GM21619 (cell line): ENCODE data around the gene RAB39A.

ENCODE experiments used
- ATAC-seq: cut with Tn5 transposase; IDR thresholded peaks from one replicate; pipeline ENCODE4 v1.9.1; 2021; ENCODE audit not compliant: unreplicated experiment

RAB39A gene

DNA sequence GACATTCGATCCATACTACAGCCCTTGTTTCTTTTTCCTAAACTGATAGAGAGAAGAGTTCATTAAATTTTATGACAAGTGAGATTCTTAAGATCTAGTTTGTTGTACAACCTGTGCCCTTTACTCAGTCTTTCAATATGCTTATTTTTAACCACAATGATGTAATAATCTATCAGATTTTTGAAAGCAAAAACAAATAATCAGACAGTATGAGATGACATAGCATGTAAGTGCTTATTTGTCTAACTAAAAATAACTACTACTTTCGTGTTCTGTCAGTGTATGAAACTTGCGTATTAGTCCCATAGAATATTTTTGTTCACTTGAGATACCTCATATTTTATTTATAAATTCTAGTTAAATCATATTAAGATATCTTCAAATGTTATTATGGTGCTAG is 33.2 kb downstream of the RAB39A start:
- no peak for ATAC-seq

DNA sequence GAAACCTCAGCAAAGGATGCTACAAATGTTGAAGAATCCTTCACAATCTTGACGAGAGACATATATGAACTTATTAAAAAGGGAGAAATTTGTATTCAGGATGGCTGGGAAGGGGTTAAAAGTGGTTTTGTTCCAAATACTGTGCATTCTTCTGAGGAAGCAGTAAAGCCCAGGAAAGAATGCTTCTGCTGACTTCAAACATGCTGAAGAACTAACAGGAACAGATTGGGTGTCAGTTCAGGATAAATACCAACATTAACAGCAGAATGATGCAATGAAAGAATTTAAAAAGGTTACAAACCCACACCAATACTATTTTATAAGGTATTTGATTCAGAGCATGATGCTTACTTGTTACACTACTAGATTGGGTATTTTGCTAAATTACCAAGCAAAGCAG is 33.9 kb downstream of the RAB39A start:
- no peak for ATAC-seq

- ATAC-seq: no peak
Observed at GRCh38 chr11:107963091-107963490, 34.8 kb downstream of the RAB39A start.

DNA sequence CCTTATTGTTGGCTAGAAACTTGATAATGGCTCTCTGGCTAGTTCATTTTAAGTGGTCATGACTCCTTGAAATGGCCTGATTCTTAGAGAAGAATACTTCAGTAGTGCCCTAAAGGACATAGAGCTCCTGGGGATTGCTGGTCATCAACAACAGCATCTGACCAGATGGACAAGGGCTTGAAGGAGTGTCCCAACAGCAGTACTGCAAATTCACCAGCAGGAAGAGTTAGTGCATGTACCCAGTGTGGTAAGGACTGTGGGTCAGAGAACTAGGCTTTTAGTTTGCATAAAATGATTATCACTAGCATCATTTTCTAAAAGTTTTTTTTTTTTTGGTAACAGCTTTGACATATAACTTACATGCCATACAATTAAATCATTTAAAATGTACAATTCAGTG is 41.0 kb downstream of the RAB39A start:
- no peak for ATAC-seq

GRCh38 chr11:107970049-107970448 is 41.8 kb downstream of the RAB39A start:
- no peak for ATAC-seq

DNA sequence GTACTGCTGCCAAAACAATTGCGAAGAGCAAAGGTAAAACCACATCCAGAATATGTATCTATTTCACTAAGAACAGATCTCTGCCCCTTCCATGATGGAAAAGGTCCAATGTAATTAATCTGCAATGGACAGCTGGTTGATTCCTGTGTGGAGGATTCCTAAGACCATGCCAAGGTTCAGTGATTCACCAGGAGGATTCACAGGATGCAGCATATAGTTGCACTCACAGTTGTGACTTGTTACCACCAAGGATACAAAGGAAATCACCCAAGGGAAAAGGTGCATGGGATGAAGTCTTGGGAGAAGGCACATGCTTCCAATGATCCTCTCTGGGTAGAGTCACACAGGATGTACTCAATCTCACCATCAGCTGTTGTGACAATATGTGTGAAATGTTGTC is 45.4 kb downstream of the RAB39A start:
- ATAC-seq: no peak

DNA sequence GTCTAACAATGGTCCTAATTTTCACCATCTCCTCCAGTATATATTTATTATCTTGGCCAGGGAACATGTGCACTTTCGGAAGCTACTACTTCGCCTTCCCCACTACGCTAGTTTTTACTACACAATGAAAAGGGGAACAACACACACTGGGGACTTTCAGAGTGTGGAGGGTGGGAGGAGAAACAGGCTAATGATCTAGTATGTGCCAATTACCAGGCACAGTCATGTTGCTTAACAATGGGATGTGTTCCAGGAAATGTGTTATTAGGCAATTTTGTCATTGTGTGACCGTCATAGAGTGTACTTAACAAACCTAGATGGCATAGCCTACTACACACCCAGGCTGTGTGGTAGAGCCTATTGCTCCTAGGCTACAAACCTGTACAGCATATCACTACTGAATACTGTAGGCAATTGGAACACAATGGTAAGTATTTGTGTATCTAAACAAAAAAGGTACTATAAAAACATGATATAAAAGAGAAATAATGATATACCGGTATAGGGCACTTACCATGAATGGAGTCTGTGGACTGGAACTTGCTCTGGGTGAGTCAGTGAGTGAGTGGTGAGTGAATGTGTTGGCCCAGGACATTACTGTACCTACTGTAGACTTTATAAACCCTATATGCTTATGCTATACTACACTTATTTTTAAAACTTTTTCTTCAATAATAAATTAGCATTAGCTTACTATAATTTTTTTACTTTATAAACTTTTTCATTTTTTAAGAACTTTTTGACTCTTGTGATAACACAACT is 60.3 kb downstream of the RAB39A start:
- no peak for ATAC-seq

DNA sequence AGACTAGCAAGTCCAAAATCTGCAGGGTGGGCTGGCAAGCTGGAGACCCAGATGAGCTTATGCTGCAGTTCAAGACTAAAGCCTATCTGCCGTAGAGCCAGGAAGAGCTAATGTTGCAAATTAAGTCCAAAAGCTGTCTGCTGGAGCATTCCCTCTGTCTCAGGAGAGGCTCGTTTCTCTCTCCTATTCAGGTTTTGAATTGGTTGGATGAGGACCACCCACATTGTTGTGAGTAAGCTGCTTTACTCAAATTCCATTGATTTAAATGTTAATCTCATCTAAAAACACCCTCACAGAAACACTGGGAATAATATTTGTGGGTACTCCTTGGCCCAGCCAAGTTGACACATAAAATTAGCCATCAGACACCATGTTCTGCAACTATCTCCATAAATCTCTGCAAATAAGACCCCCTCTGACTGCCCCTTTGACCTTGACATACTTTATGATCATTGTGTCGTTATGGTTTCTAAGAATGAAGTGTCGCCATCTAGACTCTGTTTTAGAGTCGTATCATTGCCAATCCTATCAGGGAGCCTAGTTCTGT is 63.7 kb downstream of the RAB39A start:
- no peak for ATAC-seq

DNA sequence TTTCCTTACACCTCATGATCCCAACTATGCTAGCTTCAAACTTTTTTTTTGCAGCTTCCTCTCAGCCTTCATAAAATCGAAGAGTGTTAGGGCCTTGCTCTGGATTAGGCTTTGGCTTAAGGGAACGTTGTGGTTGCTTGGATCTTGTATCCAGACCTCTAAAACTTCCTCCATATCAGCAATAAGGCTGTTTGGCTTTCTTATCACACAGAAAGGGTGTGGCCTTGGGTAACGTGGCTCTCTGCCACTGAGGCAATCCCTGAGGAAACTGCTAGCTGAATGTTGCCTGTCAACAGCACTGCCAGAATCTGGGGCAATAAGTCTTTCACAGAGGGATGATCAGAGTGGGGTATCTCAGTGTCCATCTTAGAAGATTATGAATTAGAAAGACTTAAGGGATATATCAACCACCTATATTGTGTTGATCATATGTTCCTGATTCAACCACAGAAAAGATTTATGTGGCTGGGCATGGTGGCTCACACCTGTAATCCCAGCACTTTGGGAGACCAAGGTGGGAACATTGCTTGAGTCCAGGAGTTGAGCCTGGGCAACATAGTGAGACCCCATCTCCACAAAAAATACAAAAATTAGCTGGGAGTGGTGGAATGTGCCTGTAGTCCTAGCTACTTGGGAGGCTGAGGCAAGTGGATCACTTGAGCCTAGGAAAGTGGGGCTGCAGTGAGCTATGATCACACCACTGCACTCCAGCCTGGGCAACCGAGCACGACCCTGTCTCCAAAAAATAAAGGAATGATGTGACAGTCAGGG is 67.9 kb downstream of the RAB39A start:
- no peak for ATAC-seq

DNA sequence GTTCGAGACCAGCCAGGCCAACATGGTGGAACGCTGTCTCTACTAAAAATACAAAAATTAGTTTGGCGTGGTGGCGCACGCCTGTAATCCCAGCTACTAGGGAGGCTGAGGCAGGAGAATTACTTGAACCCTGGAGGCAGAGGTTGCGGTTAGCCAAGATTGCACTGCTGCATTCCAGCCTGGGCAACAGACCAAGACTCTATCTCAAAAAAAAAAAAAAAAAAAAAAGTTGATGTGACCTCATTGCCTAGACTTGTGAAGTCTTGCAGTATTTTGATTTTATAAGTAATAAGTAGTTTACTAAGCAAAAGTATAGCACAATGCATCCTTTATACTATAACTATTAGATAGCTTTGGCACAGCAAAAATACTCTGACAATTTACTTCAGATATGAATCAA is 70.5 kb downstream of the RAB39A start:
- ATAC-seq: no peak

- peak; percentile 95 for ATAC-seq
Observed at GRCh38 chr11:107999759-108000455, 71.7 kb downstream of the RAB39A start.

DNA sequence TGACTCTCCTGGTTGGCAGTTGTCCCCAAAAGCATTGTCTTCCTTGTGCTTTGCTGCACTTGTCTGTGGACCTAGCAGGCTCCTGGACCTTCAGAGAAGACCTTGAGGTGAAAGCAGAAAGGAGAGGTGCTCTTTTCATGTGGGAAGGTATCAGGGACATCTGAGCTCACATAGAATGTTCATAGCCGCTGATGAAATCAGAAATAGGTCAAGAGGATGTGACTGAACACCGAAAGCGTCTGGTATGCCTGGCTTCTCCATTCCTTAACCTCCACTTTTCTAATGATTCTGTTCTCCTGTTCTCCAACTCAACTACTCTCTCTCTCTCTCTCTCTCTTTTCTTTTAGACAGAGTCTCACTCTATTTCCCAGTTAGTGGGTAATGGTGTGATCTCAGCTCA is 74.2 kb downstream of the RAB39A start:
- ATAC-seq: no peak

DNA sequence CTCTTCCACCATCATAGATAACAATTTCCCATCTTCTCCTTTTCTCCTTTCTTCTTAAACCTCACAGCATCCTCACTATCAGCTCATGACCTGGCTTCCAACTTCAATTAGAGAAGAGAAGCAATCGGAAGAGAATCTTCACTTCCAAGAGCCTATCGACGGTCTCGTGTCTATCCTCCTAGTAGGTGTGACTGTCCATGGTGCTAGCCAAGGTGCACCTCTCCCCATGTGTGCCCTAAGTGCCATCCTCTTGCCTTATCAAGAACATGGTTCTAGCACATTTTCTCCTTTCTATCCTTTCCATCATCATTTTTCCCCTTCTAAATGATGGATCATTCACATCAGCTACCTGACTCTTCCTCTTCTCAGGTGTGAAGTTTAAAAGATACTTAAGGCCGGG is 75.4 kb downstream of the RAB39A start:
- ATAC-seq: no peak

DNA sequence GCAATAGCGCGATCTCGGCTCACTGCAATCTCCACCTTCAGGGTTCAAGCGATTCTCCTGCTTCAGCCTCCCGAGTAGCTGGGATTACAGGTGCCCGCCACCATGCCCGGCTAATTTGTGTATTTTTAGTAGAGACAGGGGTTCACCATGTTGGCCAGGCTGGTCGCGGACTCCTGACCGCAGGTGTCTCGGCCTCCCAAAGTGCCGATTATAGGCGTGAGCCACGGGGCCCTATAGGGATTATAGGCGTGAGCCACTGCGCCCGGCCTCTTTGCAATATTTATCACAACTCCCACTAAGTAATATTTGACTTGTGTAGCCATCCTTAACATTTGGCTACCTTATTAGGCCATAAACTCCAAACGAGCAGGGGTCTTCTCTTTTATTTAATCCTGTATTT is 79.6 kb downstream of the RAB39A start:
- ATAC-seq: no peak

DNA sequence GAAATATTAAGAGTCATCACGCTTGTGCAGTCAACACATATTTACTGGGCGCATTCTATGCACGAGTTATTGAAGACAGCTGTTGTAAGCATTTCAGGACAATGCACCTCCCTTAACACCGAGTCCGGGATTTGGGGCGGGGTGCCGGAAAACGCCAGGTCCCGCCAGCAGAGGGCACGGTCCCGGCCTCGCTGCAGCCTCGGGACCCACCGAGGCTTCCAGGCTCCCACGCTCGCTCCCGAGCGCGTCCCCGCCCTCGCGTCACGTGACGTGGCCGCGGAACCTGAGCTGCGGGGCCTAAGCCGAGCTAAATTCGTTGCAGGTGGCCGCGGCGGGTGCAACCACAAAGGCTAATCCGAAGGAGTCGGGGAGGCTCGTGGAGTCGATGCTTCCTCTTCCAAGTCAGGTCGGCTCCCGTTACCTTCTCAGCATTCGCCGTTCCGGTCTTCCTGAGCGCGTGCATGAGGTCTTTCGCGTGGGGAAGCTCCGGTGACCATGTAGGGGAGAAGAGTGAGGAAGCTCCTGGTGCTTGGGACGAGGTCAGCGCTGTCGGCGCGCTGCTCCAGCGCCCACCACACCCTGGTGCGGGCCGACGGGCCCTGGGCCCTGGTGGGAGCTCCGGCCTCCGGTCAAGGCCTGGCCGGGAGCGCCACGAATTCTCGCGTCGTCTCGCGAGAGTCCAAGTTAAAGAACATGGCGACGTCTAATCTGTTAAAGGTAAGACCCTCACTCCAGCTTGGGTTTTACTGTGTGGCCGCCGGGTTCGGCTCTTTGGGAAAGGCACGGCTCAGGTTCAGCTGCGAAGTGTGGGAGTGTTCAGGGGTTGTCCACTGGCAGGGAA is 80.6 kb downstream of the RAB39A start, which contains the start of gene CUL5:
Gene CUL5 (plus strand): TSS at position 243 of the 841 bp plus-strand sequence. CDS start 451 bp downstream, at position 694.
- ATAC-seq: peak; percentile 81

- ATAC-seq: peak; percentile 4
Observed at GRCh38 chr11:108009497-108010370, 81.5 kb downstream of the RAB39A start.

DNA sequence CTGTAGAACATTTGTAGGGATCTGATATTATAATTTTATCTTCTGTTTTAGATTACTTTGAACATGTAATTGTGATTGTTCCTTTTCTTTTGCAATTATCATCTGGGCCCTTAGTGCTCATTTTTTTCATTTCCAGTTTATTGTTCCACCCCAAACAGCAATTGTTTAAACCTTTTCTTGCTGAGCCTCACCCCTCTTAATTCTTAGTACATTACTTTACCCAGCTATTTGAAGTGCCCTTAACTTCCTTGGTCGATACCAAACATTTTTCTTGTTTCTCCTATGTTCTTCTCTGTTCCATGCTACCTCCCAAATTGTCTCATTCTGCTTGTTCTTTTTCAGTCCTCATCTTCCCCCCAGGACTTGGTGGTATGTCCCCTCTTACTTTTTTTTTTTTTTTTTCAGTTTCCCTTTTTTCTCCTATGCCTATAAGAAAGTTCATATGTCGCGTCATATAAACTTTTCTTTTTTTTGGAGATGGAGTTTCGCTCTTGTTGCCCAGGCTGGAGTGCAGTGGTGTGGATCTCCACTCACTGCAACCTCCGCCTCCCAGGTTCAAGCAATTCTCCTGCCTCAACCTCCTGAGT is 84.0 kb downstream of the RAB39A start:
- ATAC-seq: no peak
